Uterus (tissue), 4 donors: ENCODE measurements around the gene SHC2. TPM values are rescaled to one million over a fixed set of nuclear protein-coding genes. Genes with fewer than 3 reads are reported as not detected.

ENCODE experiments used
- DNase-seq, 2 donors: peaks; one replicate each; pipeline ENCODE4 v3.0.0-alpha.2; 2019 to 2020
- H3K27ac ChIP-seq, 2 donors: fragments of 200-600 bp; sonication (generic); 1 replicate in 1 of 2; 2 replicates in 1 of 2; pipeline ENCODE4 v1.5.1; 2016 to 2018
- H3K27me3 ChIP-seq, 2 donors: fragments of 200-600 bp; sonication (generic); one replicate each; pipeline ENCODE4 v1.5.1; 2018 to 2019; ENCODE audit warnings: control low read depth in 1 of 2
- H3K36me3 ChIP-seq, 2 donors: fragments of 200-600 bp; sonication (generic); one replicate each; pipeline ENCODE4 v1.5.1; 2019; ENCODE audit warnings: control low read depth in 1 of 2
- H3K4me1 ChIP-seq, 2 donors: fragments of 200-600 bp; sonication (generic); one replicate each; pipeline ENCODE4 v1.5.1; 2018 to 2019; ENCODE audit warnings: control low read depth in 1 of 2
- H3K4me3 ChIP-seq, 2 donors: fragments of 200-600 bp; sonication (generic); 1 replicate in 1 of 2; 2 replicates in 1 of 2; pipeline ENCODE4 v1.5.1; 2018 to 2019; ENCODE audit warnings: mild to moderate bottlenecking in 1 of 2
- H3K9me3 ChIP-seq, 2 donors: fragments of 200-600 bp; sonication (generic); one replicate each; pipeline ENCODE4 v1.5.1; 2019; ENCODE audit warnings: control low read depth in 1 of 2
- POLR2A ChIP-seq, 2 donors: fragments of 450-650 bp; IDR thresholded peaks; one replicate each; pipeline ENCODE4 v1.6.1; 2016; ENCODE audit warnings: antibody characterized with exemption in 2 of 2, mild to moderate bottlenecking in 1 of 2, moderate library complexity in 1 of 2
- intact Hi-C: fragments of 100-400 bp; cut with DNase I; formaldehyde crosslinking; loops from one replicate; pipeline ENCODE4 v1.15.1; 2023; ENCODE audit warnings: low total_unique reads
- total RNA-seq, 4 donors: library from RNA; depleted of rRNA in 3 of 4; stranded (reverse); fragments of >200 nt in 3 of 4; gene quantifications; one replicate each; pipeline versions ENCODE4 v1.1.0 to v1.2.4, GENCODE V29; 2014 to 2023
- TF ChIP-seq, protein P1 (sequence below), 4 experiments: fragments of 200-600 bp in 2 of 4; fragments of 450-650 bp in 2 of 4; sonication (generic) in 2 of 4; IDR thresholded peaks; one replicate each; pipeline ENCODE4 v1.5.1; 2016 to 2019; ENCODE audit warnings: antibody characterized with exemption in 4 of 4, mild to moderate bottlenecking in 2 of 4, moderate library complexity in 1 of 4
- donor health status: DM: yes; HTN: yes; CAD: no.

SHC2 gene
- total RNA-seq, 4 donors from 2014 or later, result 2.9 to 43.6 (median 8.4) TPM

DNA sequence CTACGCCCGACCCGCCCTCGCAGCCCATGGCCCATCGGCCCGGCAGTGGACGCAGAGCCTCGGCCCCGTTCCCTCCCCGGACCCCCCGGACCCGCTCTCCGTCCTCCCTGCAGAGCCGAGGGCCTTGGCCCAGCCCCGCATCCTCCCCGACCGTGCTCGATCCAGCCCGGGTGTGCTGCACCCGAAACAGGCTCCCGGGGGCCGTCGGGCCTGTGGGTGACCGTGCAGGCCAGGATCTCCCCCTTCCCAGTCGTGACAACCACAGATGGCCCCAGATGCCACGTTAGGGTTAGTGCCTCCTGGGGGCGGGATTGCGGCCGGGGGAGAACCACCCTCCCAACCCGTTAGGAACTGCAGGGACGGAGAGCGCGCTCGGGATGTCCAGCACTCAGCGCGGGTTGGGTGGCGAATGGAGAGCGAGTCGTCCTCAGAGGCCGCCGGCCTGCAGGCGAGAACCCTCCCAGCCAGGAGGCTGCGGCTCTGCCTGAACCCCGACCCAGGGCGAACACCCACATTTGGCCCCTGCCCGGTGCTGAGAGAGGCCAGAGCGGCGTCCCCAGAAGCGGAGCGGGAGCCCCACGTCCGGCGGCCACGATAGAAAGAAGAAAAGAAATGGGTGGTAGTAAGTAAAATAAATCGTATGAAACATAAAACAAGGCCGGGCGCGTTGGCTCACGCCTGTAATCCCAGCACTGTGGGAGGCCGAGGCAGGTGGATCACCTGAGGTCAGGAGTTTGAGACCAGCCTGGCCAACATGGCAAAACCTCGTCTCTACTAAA lies 28.8 kb upstream of the SHC2 start:
- DNase-seq, result peak in 1 of 2 donors; percentile 49
- TF ChIP-seq, protein P1, sequence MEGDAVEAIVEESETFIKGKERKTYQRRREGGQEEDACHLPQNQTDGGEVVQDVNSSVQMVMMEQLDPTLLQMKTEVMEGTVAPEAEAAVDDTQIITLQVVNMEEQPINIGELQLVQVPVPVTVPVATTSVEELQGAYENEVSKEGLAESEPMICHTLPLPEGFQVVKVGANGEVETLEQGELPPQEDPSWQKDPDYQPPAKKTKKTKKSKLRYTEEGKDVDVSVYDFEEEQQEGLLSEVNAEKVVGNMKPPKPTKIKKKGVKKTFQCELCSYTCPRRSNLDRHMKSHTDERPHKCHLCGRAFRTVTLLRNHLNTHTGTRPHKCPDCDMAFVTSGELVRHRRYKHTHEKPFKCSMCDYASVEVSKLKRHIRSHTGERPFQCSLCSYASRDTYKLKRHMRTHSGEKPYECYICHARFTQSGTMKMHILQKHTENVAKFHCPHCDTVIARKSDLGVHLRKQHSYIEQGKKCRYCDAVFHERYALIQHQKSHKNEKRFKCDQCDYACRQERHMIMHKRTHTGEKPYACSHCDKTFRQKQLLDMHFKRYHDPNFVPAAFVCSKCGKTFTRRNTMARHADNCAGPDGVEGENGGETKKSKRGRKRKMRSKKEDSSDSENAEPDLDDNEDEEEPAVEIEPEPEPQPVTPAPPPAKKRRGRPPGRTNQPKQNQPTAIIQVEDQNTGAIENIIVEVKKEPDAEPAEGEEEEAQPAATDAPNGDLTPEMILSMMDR (IDR thresholded peaks at IDR 0.05), result no peak
- no peak for TF ChIP-seq POLR2A (IDR thresholded peaks at IDR 0.05)
- Histone ChIP-seq H3K4me3 (peak overlapping the region; percentile 48 to 83), H3K9me3 (no peaks in the 10 kb centered on the region), H3K27ac (peak overlapping the region; percentile 85 to 87), H3K27me3 (no peaks in the 10 kb centered on the region), H3K4me1 (no peaks in the 10 kb centered on the region), H3K36me3 (no peaks in the 10 kb centered on the region)
- intact Hi-C loops, result no loop called here

DNA sequence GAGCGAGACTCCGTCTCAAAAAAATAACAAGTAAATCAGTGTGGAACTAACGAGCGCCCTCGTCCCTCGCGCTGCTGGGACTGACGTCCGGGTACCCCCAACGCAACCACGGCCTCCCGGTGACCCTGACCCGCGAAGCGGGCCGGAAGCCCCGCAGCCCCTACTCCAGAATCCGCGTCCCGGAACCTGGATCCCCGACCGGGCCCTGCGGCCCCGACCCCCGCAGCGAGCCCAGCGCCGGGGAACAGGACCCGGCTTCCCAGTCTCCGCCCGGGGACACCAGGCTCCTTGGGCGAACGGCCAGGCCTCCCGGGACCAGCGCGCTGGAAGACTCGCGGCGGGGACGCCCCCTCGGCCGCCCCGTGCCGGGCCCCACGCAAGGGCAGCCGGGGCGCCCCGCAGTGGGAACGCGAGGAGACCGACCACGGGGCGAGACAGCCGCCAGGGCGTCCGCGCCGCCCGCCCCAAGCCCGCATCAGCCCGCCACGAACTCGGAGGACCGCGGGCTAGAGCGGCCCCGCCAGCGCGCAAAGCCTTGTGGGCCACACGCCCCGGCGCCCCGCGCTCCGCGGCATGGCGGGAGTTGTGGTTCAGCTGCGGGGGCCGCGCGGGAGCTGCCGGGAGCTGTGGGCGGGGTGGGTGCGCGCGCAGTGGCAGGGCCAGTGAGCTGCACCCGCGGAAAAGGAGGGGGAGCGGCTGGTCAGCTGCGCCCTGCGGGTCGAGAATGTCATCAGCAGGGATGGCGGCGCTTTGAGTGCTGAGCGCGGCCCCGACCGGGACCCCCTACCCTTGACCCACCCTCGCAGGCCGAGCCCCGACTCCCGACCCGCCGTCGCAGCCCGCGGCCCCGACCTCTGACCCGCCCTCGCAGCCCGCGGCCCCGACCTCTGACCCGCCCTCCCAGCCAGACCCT lies 27.9 kb upstream of the SHC2 start:
- Histone ChIP-seq H3K36me3 (no peaks in the 10 kb centered on the region), H3K9me3 (no peaks in the 10 kb centered on the region), H3K27ac (peak overlapping the region; percentile 85 to 87), H3K4me1 (no peaks in the 10 kb centered on the region), H3K27me3 (no peaks in the 10 kb centered on the region), H3K4me3 (peak overlapping the region; percentile 48 to 83)
- intact Hi-C loops, result no loop called here
- TF ChIP-seq POLR2A (IDR thresholded peaks at IDR 0.05), result peak; percentile 59 to 84
- TF ChIP-seq, protein P1 (IDR thresholded peaks at IDR 0.05), result peak in 2 of 4 experiments; percentile 39 to 63
- DNase-seq, result peak; percentile 91 to 96

DNA sequence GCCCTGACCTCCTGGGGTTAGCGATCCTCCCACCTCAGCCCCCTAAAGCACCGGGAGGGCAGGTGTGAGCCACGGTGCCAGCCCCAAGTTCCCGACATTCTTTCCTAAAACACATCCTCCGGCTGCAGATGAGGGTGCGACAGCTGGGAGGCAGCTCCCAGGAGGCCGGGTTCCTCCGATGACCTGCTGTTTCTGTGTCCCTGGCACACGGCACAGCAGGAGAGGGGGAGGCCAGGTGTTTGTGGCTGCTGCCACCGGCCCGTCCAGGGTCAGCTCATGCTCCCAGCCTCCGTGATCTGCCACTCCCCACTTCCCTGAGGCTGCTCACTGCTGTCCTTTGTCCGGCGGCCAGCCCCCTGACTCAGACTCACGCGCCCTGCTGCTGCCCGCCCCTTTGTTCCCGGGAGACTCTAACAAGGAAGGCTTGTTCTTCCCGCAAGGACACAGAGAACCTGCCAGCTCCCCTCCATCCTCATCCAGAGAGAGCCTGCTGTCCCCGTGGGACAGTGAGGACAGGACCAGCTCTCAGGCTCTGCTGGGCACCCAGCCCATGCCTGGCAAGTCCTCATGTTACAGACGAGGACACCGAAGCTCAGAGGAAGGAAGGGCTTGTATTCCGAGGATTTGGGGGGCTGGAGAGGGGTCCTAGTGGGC lies 24.9 kb upstream of the SHC2 start:
- Histone ChIP-seq H3K36me3 (no peaks in the 10 kb centered on the region), H3K4me1 (no peaks in the 10 kb centered on the region), H3K27me3 (no peaks in the 10 kb centered on the region), H3K27ac (no peak overlapping the region), H3K4me3 (no peak overlapping the region), H3K9me3 (no peaks in the 10 kb centered on the region)
- DNase-seq, result no peak
- no peak for TF ChIP-seq POLR2A (IDR thresholded peaks at IDR 0.05)
- TF ChIP-seq, protein P1 (IDR thresholded peaks at IDR 0.05), result no peak
- intact Hi-C loops, result no loop called here

DNA sequence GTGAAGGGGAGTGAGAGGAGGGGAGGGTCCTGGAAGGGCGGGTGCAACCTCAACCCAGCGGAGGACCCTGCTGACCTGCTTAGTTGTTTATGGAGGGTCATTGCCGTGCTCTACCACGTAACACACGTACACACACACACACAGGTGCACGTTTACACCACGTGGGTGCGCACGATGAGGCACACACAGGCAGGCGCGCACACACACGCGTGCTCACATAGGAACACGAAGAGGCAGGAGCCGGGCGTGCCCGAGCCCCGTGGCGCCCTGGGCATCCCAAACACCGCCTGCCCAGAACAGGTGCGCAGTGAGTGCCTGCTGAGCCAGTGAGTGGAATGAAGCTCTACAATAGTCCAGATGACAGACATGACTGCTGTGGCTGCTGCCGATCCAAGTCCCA lies 24.2 kb upstream of the SHC2 start:
- Histone ChIP-seq H3K27ac (no peak overlapping the region), H3K4me1 (no peaks in the 10 kb centered on the region), H3K4me3 (no peak overlapping the region), H3K27me3 (no peaks in the 10 kb centered on the region), H3K9me3 (no peaks in the 10 kb centered on the region), H3K36me3 (no peaks in the 10 kb centered on the region)
- TF ChIP-seq POLR2A (IDR thresholded peaks at IDR 0.05), result no peak
- TF ChIP-seq, protein P1 (IDR thresholded peaks at IDR 0.05), result no peak
- intact Hi-C loops, result no loop called here
- DNase-seq, result no peak
